Thyroid gland (tissue), 4 donors: ENCODE data around the gene SPEF2.

Experiments
- CTCF ChIP-seq, 6 experiments: fragments of 200-600 bp in 3 of 6; fragments of 450-650 bp in 3 of 6; sonication (generic) in 3 of 6; IDR thresholded peaks; one replicate each; pipeline ENCODE4 v1.5.1; 2016 to 2019; ENCODE audit warnings: antibody characterized with exemption in 6 of 6, mild to moderate bottlenecking in 2 of 6, inconsistent platforms in 1 of 6, moderate library complexity in 1 of 6
- POLR2A ChIP-seq, 2 donors: fragments of 450-650 bp; IDR thresholded peaks; one replicate each; pipeline ENCODE4 v1.6.1; 2017; ENCODE audit warnings: antibody characterized with exemption in 2 of 2, mild to moderate bottlenecking in 2 of 2, moderate library complexity in 1 of 2

GRCh38 chr5:35647712-35648111 lies 30.0 kb downstream of the SPEF2 start:
- TF ChIP-seq CTCF (IDR thresholded peaks at IDR 0.05) (no peak), POLR2A (IDR thresholded peaks at IDR 0.05) (no peak)
